ENCODE measurements around the gene TIMM17A. TPM values are rescaled to one million over a fixed set of nuclear protein-coding genes. Genes with fewer than 3 reads are reported as not detected.

Gene TIMM17A
- total RNA-seq, 1 donor from 2014 or later, result 48.4 TPM

DNA sequence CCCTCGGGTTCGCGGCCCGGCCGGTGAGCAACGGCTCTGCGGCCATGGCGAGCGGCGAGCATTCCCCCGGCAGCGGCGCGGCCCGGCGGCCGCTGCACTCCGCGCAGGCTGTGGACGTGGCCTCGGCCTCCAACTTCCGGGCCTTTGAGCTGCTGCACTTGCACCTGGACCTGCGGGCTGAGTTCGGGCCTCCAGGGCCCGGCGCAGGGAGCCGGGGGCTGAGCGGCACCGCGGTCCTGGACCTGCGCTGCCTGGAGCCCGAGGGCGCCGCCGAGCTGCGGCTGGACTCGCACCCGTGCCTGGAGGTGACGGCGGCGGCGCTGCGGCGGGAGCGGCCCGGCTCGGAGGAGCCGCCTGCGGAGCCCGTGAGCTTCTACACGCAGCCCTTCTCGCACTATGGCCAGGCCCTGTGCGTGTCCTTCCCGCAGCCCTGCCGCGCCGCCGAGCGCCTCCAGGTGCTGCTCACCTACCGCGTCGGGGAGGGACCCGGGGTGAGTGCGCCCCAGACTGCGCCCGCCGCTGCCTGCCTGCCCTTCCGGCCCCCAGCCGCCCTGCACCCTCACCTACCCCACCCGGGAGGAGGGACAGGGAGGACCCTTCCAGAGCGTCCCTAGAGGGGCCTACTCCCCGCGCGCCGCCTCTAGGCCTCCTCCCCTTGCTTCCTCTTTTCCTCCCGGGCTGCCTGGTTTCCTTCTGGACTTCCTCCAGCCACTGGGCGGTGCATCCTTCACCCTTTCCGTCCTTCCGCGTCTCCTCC, 27.5 kb downstream of the TIMM17A start, which contains the start of gene RNPEP:
TSS of gene RNPEP (plus strand) at position 26 of the 757 bp plus-strand sequence. CDS start at position 45, 19 bp downstream.
- no peak for DNase-seq (ENCODE audit: extremely low read depth, low read depth, low spot score)

DNA sequence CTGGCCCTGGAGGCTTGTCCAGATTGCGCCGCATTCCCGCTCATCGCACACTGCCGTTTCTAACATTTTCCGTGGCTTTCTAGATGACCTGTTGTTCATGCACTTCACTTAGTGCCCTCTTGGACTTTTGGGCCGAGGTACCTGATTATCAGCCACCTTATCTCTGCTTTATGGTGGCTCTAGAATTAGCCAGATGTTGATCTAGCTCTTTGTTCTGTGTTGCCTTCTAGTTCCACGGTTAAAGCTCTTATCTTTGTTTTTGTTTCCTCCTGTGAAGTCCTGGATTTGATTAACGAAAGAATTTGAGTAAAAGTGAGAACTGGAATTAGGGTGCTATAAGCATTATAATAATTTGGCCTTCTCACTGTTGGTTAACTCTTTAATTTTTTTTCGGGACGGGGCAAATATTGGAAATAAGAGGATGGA, 28.1 kb downstream of the TIMM17A start:
- DNase-seq (ENCODE audit: extremely low read depth, low read depth, low spot score), result no peak

DNA sequence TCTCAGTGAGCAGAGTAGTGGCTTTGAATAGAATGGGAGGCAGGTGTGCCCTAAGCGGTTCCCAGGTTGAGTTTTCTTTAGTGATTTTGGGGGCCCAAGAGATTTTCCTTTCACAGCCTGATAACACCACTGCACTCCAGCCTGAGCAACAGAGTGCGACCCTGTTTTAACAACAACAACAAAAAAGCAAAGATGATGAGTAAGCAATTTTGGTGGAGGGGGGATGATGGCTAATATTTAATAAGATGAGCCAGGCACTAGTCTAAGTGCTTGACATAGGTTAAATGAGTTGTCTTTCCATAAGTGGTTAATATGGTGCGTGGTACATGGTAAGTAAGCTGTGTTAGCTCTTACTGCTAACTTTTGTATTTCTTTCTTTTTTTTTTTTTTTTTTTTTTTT, 29.1 kb downstream of the TIMM17A start:
- DNase-seq (ENCODE audit: extremely low read depth, low read depth, low spot score), result no peak

DNA sequence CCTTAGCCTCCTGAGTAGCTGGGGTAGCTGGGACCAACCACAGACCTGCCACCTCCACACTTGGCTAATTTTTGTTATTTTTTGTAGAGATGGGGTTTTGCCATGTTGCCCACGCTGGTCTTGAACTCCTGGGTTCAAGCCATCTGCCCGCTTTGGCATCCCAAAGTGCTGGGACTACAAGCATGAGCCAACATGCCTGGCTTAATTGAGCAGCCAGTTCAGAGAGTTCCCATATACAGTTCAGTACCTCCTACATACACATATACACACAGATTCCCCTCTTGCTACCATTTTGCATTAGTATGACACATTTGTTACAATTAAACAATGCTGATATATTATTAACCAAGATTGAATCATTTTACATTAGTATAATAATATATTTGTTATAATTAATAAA, 30.1 kb downstream of the TIMM17A start:
- DNase-seq (ENCODE audit: extremely low read depth, low read depth, low spot score), result no peak

DNA sequence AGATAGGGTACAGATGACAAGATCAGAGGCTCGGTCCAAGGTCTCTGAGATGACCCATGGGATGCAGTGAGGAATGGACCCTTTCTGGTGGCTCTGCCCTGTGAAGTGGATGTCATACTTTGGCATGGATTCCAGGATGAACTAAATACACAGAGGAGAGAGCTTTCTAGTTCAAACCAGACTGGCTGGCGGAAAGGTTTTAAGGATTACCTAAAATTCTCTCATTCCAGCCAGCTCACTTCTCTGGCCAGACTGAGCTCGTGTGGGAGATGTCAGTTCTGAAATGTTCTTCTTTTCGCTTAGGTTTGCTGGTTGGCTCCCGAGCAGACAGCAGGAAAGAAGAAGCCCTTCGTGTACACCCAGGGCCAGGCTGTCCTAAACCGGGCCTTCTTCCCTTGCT, 33.3 kb downstream of the TIMM17A start:
- DNase-seq (ENCODE audit: extremely low read depth, low read depth, low spot score), result no peak

DNA sequence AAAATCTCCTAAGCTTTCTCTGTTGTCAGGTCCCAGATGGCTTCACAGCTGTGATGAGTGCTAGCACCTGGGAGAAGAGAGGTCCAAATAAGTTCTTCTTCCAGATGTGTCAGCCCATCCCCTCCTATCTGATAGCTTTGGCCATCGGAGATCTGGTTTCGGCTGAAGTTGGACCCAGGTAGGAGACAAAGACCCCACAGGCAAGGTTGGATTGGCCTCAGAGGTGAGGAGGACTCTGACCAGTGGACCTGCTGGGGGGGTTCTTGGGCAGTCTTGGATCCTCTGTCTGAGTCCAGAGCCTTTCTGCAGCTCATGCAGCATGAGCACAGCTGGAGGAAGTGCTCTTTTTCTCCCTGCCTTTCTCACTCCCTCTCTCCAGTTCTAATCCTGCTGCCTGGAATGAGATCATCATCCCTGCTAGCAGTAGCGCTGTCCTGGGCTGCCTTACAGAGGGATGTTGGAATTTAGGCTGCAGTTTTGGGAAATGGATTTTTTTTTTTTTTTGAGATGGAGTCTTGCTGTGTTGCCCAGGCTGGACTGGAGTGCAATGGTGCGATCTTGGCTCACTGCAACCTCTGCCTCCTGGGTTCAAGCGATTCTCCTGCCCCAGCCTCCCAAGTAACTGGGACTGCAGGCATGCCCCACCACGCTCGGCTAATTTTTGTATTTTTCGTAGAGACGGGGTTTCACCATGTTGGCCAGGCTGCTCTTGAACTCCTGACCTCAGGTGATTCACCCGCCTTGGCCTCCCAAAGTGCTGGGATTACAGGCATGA, 34.2 kb downstream of the TIMM17A start:
- DNase-seq (ENCODE audit: extremely low read depth, low read depth, low spot score), result no peak

DNA sequence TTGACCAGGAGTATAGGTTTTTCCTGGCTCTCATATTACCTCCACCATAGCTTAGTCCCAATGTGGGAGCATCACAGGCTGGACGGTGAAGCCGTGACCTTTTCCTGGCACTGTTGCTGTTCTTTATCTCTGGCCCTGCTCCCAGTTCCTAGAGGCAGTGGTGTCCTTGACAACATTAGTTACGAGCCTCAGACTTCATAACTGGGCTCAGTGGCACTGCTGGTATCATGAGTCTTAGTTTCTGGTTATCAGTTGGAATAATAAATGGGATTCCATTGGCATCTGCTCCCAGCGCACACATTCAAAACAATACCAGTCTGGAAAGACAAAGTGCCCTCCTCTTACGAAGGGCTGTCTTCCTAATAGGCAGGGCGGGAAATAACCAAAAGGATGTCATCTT, 35.1 kb downstream of the TIMM17A start:
- DNase-seq (ENCODE audit: extremely low read depth, low read depth, low spot score), result no peak

DNA sequence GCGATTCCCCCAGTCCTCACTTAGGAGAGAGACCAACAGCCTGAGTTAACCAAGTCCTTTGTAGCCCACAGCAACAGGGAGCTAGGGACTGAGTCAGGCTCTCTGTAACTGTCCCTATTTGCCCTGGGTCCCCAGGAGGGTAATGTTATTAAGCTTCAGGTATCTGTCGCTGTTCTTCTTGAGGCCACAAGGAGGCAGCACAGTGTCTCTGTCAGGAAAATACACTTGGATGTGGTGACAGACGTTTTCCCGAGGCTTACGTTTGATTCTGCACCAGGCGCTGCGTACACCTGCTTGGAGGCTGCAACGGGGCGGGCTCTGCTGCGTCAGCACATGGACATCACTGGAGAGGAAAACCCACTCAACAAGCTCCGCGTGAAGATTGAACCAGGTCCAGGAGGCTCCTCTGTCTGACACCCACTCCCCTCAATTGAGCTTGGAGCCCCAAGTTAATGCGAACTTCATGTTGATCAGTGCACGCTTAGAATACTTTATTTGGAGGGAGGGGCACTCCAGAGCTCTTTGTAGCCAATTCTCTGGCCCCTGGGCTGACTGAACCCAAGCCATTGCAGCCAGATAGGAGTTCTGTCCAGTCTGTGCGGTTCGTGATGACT, 44.4 kb downstream of the TIMM17A start:
- DNase-seq (ENCODE audit: extremely low read depth, low read depth, low spot score), result no peak

DNA sequence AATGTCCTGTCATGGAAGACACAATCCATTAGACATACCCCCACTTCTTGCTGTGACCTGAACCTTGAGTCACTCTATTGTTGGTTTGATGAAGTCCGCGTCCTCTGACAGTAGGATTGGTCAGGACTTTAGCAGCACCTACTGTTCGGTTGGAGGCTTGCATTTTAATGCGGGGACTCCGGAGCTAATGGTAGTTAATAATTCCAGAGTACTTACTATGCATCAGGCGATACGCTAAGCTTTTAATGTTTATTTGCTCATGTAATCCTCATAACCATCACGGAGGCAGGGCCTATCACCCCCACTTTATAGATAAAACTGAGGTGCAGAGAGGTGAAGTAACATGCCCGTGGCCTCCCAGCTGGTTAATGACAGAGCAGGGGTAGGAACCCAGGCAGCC, 47.2 kb downstream of the TIMM17A start:
- no peak for DNase-seq (ENCODE audit: extremely low read depth, low read depth, low spot score)

DNA sequence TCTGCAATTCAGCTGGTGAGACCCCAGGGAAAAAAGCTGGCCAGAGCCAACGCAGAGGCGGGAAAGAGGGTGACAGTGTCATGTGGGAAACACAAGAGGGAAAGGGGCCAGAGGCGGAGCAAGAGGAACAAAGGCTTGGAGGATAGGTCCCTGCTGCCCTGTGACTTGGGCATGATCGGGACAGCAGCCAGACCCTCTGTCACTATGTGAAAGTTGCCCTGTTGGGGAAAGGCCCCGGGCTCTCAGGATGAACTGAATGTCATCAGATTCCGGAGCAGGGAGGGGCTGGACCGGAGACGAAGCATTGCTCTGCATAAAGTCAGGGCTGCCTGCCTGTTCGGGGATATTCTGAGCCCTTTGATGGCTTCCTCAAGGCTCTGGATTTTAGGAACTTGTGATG, 49.4 kb downstream of the TIMM17A start:
- no peak for DNase-seq (ENCODE audit: extremely low read depth, low read depth, low spot score)

DNA sequence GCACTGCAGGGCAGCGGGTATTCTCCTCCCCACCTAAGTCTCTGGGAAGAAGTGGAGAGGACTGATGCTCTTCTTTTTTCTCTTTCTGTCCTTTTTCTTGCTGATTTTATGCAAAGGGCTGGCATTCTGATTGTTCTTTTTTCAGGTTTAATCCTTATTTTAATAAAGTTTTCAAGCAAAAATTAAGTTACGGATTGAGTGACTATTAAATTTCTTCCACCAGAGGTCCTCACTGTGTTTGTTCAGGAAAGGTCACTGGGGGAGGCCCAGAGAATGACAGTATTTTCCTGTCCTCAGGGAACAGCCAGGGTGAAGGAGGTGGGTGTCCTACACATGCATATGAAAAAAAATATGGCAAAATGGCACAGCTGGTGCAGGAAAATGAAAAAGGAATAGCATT, 50.7 kb downstream of the TIMM17A start:
- no peak for DNase-seq (ENCODE audit: extremely low read depth, low read depth, low spot score)

DNA sequence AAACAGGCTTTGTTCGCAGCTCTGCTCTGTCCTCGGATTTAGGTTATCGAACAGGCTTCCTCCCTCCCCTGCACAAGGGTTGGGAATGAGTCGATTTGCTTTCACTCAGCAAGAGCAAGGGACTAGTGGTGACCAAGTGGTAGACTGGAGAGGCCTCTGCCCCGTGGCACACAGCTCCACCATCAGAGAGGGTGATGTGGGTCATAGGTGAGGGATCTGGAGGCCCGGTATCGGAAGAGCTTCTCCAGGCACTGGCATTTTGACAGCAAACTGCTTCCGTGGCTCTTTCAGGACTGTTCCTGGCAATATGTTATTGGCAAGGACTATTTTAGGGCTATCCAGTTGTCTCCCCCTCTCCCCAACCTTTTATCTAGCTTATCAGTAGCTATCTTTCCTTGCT, 52.0 kb downstream of the TIMM17A start:
- DNase-seq (ENCODE audit: extremely low read depth, low read depth, low spot score), result no peak

DNA sequence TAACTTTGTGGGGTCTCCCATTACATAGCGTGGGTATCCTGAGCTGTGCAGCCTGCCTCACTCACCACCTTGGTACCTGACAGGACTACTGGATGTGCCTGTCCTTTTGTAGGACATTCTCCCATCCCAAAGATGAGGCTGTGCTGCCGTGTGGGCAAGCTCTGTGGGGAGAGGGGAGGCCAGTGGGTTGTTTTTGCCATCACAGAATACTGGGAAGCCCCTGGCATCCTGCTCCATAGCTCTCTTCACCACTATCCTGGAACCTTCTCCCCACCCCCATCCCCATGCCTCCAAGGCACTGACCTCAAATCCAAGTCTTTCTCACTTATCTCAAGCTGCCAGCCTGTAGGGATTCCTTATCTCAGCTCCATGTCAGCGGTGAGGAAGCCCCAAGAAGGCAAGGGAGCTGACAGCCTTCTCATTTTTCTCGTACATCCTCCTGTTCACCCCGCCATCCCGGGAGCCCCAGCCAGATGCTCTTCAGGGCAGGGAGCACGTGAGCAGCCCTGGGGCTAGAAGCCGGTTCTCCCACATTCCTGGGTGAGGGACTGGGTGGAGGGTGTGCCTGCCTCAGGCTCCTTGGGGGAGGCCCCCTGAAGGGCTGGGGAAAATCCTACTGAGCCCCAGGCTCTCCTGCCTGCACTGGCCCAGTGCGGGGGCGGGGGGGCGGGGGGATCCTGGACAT, 52.6 kb downstream of the TIMM17A start:
- DNase-seq (ENCODE audit: extremely low read depth, low read depth, low spot score), result no peak

DNA sequence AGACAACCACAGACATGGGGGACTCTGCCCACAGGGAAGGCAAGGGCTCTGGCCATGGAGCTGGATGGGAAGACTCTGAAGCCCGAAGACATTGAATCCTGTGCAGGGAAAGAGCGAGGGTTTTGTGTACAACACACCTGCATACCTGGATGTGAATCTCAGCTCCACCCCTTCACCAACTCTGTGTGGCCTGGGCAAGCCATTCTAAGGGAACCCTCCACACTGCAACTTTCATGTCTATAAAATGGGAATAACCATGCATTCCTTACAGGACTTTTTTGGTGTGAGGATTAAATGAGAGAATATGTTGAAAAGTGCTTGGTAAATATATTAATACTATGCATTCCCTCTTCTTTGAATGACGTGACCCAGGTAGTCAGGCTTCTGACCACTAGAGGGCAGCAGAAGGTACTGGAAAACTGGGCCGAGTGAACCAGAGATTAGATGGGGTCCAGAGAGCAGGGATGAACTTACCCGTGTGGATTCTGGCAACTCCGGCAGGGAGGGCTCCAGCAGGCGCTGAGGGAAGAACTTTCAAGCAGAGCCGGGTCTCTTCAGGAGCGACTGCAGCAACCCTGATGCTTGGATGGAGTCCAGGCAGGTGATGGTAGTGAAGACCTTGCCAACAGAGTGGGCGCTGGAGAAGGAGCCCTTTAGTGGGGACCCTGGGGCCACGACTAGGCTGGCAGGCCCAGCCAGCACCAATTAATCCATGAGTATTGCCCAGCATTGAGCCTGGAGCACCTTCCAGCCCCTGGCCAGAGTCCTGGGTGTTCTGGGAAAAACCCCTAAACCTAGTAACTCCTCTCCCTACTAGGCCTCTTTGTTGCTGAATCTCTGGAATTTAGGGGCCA, 54.2 kb downstream of the TIMM17A start:
- DNase-seq (ENCODE audit: extremely low read depth, low read depth, low spot score), result no peak

DNA sequence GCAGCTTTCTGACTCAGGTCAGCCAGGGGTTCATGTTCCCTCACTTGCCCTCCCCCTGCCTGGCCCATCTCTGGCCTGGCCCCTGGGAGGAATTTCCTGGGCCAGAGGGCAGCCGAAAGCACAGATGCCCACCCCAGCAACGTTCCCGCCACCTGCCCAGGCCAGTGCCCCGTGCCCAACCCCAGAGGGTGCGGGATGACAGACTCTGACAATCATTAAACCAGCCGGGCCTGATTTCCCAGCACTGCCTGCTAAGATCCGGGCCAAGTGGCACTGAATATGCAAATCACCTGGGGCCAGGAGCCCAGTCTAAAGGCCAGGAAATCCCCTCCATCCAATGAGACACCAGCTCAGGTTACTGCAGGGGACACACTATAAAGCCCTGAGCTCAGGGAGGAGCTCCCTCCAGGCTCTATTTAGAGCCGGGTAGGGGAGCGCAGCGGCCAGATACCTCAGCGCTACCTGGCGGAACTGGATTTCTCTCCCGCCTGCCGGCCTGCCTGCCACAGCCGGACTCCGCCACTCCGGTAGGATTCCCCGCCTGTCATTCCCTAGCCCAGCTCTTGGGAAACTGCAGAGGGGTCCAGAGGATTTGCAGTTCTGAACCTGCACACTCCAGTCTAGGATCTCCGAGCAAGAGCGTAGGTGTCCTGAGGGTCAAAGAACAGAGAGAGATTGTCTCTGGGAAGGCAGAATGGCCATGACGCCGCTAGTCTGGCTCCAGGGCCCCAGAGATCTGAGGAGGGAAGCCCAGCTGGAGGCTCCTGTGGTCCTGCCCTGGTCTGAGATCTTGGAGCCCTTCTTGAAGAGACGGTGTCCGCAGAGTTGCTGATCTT, 55.1 kb downstream of the TIMM17A start, which contains the start of gene ELF3:
TSS of gene ELF3 (plus strand) at position 408 of the 836 bp plus-strand sequence. CDS start 550 bp downstream, outside the sequence.
- no peak for DNase-seq (ENCODE audit: extremely low read depth, low read depth, low spot score)

DNA sequence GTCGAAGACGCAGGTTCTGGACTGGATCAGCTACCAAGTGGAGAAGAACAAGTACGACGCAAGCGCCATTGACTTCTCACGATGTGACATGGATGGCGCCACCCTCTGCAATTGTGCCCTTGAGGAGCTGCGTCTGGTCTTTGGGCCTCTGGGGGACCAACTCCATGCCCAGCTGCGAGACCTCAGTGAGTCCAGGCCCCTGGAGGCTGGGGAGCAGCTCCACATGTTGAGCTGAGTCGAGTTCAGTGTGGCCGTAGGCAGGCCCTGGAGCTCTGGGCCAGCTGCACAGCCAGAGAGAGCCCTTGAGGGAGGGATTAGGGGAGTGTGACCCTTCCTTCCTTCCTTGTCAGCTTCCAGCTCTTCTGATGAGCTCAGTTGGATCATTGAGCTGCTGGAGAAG, 56.7 kb downstream of the TIMM17A start:
- DNase-seq (ENCODE audit: extremely low read depth, low read depth, low spot score), result no peak

DNA sequence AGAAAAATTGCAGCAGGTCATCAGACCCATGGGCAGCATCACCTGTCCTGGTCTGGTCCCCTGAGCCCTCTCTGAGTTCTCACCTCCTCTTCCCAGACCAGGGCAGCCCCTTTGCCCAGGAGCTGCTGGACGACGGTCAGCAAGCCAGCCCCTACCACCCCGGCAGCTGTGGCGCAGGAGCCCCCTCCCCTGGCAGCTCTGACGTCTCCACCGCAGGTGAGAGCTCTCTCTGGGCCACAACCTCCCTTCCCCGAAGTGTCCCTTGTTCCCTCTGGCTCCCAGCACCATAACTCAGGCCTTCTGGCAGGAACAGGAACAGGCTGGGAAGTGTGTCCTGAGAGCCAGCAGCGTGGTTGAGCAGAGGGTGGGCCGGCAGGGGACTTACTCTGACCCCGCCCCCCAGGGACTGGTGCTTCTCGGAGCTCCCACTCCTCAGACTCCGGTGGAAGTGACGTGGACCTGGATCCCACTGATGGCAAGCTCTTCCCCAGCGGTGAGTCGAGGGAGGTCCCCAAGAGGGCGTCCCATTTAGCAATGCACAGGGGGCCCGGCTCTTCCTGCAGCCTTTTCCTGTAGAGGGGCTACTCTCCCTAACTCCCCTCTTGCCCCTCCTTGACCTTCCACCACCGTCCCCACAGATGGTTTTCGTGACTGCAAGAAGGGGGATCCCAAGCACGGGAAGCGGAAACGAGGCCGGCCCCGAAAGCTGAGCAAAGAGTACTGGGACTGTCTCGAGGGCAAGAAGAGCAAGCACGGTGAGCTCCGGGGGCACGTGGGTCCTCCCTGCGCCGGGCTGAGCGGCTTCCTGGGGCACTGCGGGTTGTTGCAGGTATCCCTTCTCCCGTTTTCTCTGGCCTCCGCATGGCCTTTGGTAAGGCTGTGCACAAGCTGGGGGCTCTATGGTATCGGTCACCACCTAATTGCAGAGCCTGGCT, 57.5 kb downstream of the TIMM17A start:
- no peak for DNase-seq (ENCODE audit: extremely low read depth, low read depth, low spot score)

DNA sequence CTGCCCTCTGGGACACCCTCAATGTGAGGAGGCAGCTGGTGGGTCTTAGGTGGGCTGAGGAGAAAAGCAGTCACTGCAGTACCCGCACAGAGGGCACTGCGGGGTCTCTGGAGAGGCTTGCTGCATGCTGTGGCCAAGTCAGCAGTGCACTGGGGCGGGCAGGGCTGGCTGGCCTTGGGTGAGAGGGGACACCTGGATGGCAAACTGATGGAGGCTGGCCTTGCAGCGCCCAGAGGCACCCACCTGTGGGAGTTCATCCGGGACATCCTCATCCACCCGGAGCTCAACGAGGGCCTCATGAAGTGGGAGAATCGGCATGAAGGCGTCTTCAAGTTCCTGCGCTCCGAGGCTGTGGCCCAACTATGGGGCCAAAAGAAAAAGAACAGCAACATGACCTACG, 58.3 kb downstream of the TIMM17A start:
- no peak for DNase-seq (ENCODE audit: extremely low read depth, low read depth, low spot score)
